ENCODE results near the gene TMIGD3.

- TF ChIP-seq ZNF384 (IDR thresholded peaks at IDR 0.05) (no peak), FOXM1 (IDR thresholded peaks at IDR 0.05; ENCODE audit: borderline replicate concordance) (no peak), SUZ12 (IDR thresholded peaks at IDR 0.05) (no peak), TARDBP (IDR thresholded peaks at IDR 0.05) (no peak), BHLHE40 (IDR thresholded peaks at IDR 0.05; ENCODE audit: borderline replicate concordance) (no peak), PKNOX1 (IDR thresholded peaks at IDR 0.05) (no peak), NFRKB (IDR thresholded peaks at IDR 0.05) (no peak), FOXK2 (IDR thresholded peaks at IDR 0.05) (no peak), SP1 (IDR thresholded peaks at IDR 0.05) (no peak), ELF4 (IDR thresholded peaks at IDR 0.05) (no peak), ARNT (IDR thresholded peaks at IDR 0.05) (no peak), CTBP1 (IDR thresholded peaks at IDR 0.05; ENCODE audit: borderline replicate concordance) (no peak), FOXA1 (IDR thresholded peaks at IDR 0.05) (no peak)
These were observed 4.2 kb downstream of the TMIGD3 start for GRCh38 chr1:111499026-111499785.
